ENCODE data around the gene LRRC57. TPM values are rescaled to one million over a fixed set of nuclear protein-coding genes. Genes with fewer than 3 reads are reported as not detected.
A peak's percentile ranks its signal among the peaks of the same experiment; 100 is the strongest.

LRRC57 gene
- total RNA-seq, 1 donor from 2014 or later, result 15.1 TPM

DNA sequence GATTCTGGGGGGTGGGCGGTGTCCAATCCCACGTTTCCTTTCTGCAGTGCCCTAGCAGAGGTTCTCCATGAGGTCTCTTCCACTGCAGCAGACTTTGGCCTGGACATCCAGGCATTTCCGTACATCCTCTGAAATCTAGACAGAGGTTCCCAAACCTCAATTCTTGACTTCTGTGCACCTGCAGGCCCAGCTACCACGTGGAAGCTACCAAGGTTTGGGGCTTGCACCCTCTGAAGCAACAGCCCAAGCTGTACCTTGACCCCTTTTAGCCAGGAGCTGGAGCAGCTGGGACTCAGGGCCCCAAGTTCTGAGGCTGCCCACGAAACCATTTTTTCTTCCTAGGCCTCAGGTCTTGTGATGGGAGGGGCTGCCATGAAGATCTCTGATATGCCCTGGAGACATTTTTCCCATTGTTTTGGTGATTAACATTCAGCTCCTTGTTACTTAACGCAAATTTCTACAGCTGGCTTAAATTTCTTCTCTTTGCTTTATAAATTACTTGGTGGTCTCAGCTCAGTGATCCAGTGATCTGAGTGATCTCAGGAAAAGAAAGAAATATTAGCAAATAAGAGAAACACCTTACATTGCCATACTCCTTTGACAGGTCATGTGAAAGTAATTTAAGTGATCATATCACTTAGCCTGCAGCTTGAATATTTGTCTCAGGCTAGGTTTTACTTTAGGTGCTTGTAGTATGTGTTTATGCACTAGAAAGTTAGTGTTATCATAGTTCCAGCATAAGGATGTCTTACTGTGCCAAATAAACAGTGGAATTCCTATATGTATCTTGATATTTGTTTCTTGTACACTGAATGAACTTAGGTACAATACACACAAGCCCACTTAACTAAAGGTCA, 50.2 kb downstream of the LRRC57 start:
- DNase-seq (ENCODE audit: missing footprints) (no peak), ATAC-seq (no peak)
- intact Hi-C loops (cut with DNase I), result loop anchor here (5.0 kb wide), 1 partner anchor 79 kb away; the partner anchor contains the start of gene STARD9

- DNase-seq (ENCODE audit: missing footprints) (peak; percentile 97), ATAC-seq (peak; percentile 96)
- intact Hi-C loops (cut with DNase I), result loop anchor here (5.0 kb wide), 1 partner anchor 82 kb away; the partner anchor contains the start of gene STARD9
Measured at GRCh38 chr15:42495361-42496212, 53.0 kb downstream of the LRRC57 start, which contains the start of gene SNAP23. Gene SNAP23 (plus strand): TSS chr15:42495634. CDS start chr15:42511847, 16,213 bp downstream.

- DNase-seq (ENCODE audit: missing footprints), result no peak
- intact Hi-C loops (cut with DNase I), result loop anchor here (5.0 kb wide), 1 partner anchor 82 kb away; the partner anchor contains the start of gene STARD9
- peak; percentile 8 for ATAC-seq
Measured at GRCh38 chr15:42494998-42495360, 53.6 kb downstream of the LRRC57 start.

GRCh38 chr15:42493679-42494078, 54.9 kb downstream of the LRRC57 start:
- ATAC-seq, result no peak
- intact Hi-C loops (cut with DNase I), result no loop called here
- no peak for DNase-seq (ENCODE audit: missing footprints)

- DNase-seq (ENCODE audit: missing footprints), result no peak
- no peak for ATAC-seq
- intact Hi-C loops (cut with DNase I), result no loop called here
Measured at GRCh38 chr15:42491539-42492225, 56.9 kb downstream of the LRRC57 start.

DNA sequence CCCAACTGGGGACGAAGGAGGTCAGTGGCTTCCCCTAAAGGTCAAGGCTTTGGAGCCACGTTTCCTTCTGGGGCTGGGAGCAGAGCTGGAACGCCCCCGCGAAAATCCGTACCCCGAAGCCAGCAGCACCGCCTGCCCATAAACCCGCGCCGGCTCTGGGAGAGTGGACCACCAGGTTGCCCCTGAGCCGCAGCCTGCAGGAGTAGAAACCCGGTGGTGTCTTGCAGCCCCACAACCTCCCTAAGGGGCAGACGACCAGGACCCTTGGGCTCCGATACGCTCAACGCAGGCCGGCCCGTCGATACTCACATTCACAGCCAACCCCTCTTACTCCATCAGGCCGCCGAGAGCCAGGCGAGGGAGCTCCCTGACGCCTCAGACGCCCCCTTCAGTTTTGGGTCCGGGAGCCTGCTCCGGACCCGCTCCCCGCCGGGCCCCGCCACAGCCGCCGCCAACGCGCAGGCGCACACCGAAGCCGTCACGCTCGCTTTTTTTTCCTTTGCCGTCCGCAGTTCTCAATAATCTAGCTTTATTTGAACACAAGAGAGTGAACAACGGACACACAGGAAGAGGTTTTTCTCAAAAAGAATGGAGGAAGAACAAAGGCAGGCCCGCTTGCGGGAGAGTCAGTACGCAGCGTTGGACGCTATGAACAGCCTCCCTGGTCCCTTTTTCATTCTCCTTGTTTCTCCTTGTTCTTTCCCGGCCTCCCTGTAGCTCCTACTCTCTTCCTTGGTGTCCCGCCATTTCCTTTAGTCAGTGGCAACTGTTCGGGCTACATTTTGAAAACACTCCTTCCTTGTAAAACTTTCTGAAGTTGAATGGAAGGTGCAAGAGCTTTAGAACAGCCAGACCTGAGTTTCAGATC, 57.7 kb downstream of the LRRC57 start, which contains the start of gene ZNF106:
Gene ZNF106 (minus strand): TSS at position 471 of the 868 bp plus-strand sequence. CDS start 18,852 bp downstream, outside the sequence.
- ATAC-seq (peak; percentile 67), DNase-seq (ENCODE audit: missing footprints) (peak; percentile 90)
- intact Hi-C loops (cut with DNase I), result no loop called here

GRCh38 chr15:42490291-42490670, 58.3 kb downstream of the LRRC57 start:
- DNase-seq (ENCODE audit: missing footprints), result no peak
- intact Hi-C loops (cut with DNase I), result no loop called here
- peak; percentile 2 for ATAC-seq

Other genes starting within 250 kb of the LRRC57 start
- gene CAPN3, start 189.3 kb downstream of the LRRC57 start, total RNA-seq, result 3.4 TPM
- 457 TPM for gene ZNF106, start 57.7 kb downstream of the LRRC57 start, total RNA-seq
- gene SNAP23, start 53.2 kb downstream of the LRRC57 start, total RNA-seq, result 23.5 TPM
- gene HAUS2, start within 50 bp of the LRRC57 start, total RNA-seq, result 11.7 TPM
- 7.2 TPM for gene STARD9, start 26.8 kb upstream of the LRRC57 start, total RNA-seq
- 6.2 TPM for gene CDAN1, start 188.3 kb upstream of the LRRC57 start, total RNA-seq

Measured in Right ventricle myocardium inferior (tissue), 1 donor.